Tibial nerve (tissue), 4 donors: Measurements from ENCODE around the gene ZBTB7C.

Experiments used
- EP300 ChIP-seq, 2 donors: sonication (generic); formaldehyde crosslinking; IDR thresholded peaks; one replicate each; pipeline ENCODE4 v1.6.1; 2017; ENCODE audit warnings: antibody characterized with exemption in 2 of 2, mild to moderate bottlenecking in 1 of 2
- POLR2A ChIP-seq, 2 donors: fragments of 450-650 bp; IDR thresholded peaks; one replicate each; pipeline ENCODE4 v1.6.1; 2017; ENCODE audit warnings: antibody characterized with exemption in 2 of 2, mild to moderate bottlenecking in 2 of 2, moderate library complexity in 2 of 2
- TF ChIP-seq, protein P1 (sequence below), 5 experiments: fragments of 200-600 bp in 3 of 5; fragments of 450-650 bp in 2 of 5; sonication (generic) in 3 of 5; IDR thresholded peaks; one replicate each; pipeline ENCODE4 v1.5.1; 2016 to 2019; ENCODE audit warnings: antibody characterized with exemption in 5 of 5, mild to moderate bottlenecking in 3 of 5, moderate library complexity in 2 of 5

DNA sequence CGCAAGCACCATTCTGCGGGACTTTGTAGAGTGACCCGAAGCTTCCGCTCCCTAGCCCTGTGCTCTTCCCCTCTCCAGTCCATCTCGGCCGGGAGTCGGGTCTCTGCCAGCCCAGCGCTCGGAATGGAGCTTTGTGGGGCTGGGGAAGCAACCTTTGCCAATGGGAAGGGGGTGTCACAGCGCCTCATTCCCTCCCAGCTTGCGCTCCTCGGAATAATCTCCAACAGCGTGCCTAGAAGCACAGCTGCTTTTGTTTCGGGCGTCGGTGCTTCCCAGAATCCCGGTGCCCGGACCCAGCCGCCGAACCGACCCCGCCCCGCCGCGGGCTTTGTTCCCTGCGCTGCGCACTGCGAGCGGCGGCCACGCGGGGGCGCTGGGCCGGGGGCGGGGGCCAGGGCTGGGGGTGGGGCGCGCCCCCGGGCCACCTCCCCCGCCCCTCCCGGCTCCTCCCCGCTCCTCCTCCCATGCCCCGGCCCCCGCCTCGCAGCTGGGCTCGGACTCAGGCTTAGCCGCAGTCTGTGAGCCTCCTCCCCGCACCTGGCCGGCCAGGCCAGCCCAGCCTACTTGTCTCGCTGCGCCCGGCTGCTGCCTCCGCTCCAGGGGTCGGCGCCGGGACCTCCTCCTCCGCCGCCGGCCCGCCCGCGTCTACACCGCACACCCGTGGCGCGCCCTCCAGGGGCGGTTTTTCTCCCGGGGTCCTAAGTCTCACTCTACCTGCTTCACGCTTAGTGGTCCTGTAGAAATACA is 401.1 kb downstream of the ZBTB7C start:
- TF ChIP-seq POLR2A (IDR thresholded peaks at IDR 0.05) (no peak), EP300 (IDR thresholded peaks at IDR 0.05) (no peak)
- TF ChIP-seq, protein P1, sequence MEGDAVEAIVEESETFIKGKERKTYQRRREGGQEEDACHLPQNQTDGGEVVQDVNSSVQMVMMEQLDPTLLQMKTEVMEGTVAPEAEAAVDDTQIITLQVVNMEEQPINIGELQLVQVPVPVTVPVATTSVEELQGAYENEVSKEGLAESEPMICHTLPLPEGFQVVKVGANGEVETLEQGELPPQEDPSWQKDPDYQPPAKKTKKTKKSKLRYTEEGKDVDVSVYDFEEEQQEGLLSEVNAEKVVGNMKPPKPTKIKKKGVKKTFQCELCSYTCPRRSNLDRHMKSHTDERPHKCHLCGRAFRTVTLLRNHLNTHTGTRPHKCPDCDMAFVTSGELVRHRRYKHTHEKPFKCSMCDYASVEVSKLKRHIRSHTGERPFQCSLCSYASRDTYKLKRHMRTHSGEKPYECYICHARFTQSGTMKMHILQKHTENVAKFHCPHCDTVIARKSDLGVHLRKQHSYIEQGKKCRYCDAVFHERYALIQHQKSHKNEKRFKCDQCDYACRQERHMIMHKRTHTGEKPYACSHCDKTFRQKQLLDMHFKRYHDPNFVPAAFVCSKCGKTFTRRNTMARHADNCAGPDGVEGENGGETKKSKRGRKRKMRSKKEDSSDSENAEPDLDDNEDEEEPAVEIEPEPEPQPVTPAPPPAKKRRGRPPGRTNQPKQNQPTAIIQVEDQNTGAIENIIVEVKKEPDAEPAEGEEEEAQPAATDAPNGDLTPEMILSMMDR (IDR thresholded peaks at IDR 0.05) = peak; percentile 46 to 93 (median 60)
